Transverse colon (tissue), 3 donors: ENCODE measurements around the gene KRTAP10-2.

ENCODE experiments used
- CTCF ChIP-seq, 5 experiments: fragments of 200-600 bp in 3 of 5; fragments of 450-650 bp in 2 of 5; sonication (generic) in 3 of 5; IDR thresholded peaks; 1 replicate in 2 of 5; 2 replicates in 3 of 5; pipeline ENCODE4 v1.5.1; 2016 to 2017; ENCODE audit warnings: antibody characterized with exemption in 5 of 5, inconsistent platforms in 3 of 5, mild to moderate bottlenecking in 2 of 5, moderate library complexity in 1 of 5
- EP300 ChIP-seq: sonication (generic); formaldehyde crosslinking; IDR thresholded peaks from one replicate; pipeline ENCODE4 v1.6.1; 2017; ENCODE audit warnings: antibody characterized with exemption, low read depth

- TF ChIP-seq EP300 (no peak), CTCF (IDR thresholded peaks at IDR 0.05) (no peak)
These were observed 39.4 kb downstream of the KRTAP10-2 start for GRCh38 chr21:44511938-44512275.
